WTC11 (cell line): ENCODE results near the gene LAMTOR4. TPM values are rescaled to one million over a fixed set of nuclear protein-coding genes. Genes with fewer than 3 reads are reported as not detected.
A peak's percentile ranks its signal among the peaks of the same experiment; 100 is the strongest.

Experiments
- CDX4 ChIP-seq: fragments of 250-450 bp; sonication (Bioruptor Pico); IDR thresholded peaks from 2 replicates; pipeline ENCODE4 v1.9.0; 2021; ENCODE audit warnings: moderate library complexity, mild to moderate bottlenecking, inconsistent platforms, borderline replicate concordance
- E2F4 ChIP-seq: sonication (generic); formaldehyde crosslinking; IDR thresholded peaks from 2 replicates; pipeline ENCODE4 v1.8.1; 2022; ENCODE audit warnings: low read depth, mild to moderate bottlenecking, moderate library complexity, missing genetic modification reagents, borderline replicate concordance
- EMX1 ChIP-seq: fragments of 250-450 bp; sonication (Bioruptor Pico); IDR thresholded peaks from 2 replicates; pipeline ENCODE4 v1.8.0; 2021; ENCODE audit warnings: mild to moderate bottlenecking
- ETV6 ChIP-seq: sonication (generic); formaldehyde crosslinking; IDR thresholded peaks from 2 replicates; pipeline ENCODE4 v1.8.1; 2022; ENCODE audit warnings: mild to moderate bottlenecking, missing genetic modification reagents
- FOXP1 ChIP-seq: sonication (generic); formaldehyde crosslinking; IDR thresholded peaks from 2 replicates; pipeline ENCODE4 v1.8.0; 2022; ENCODE audit warnings: missing genetic modification reagents, mild to moderate bottlenecking, moderate library complexity, borderline replicate concordance
- GRHL2 ChIP-seq: fragments of 250-450 bp; sonication (Bioruptor Pico); IDR thresholded peaks from 2 replicates; pipeline ENCODE4 v1.8.0; 2022; ENCODE audit warnings: mild to moderate bottlenecking, moderate library complexity; ENCODE audit not compliant: insufficient replicate concordance, severe bottlenecking
- GTF2I ChIP-seq: fragments of 250-450 bp; sonication (Bioruptor Pico); conservative IDR thresholded peaks from 2 replicates; pipeline ENCODE4 v1.4.0; 2021; ENCODE audit warnings: mild to moderate bottlenecking
- MLX ChIP-seq: sonication (generic); formaldehyde crosslinking; IDR thresholded peaks from 2 replicates; pipeline ENCODE4 v1.8.1; 2023; ENCODE audit warnings: mild to moderate bottlenecking, missing genetic modification reagents, moderate library complexity
- MYBL2 ChIP-seq: sonication (generic); formaldehyde crosslinking; IDR thresholded peaks from 2 replicates; pipeline ENCODE4 v1.8.1; 2023; ENCODE audit warnings: mild to moderate bottlenecking, moderate library complexity, missing genetic modification reagents
- NR1H2 ChIP-seq: sonication (generic); formaldehyde crosslinking; IDR thresholded peaks from 2 replicates; pipeline ENCODE4 v1.9.0; 2021; ENCODE audit warnings: mild to moderate bottlenecking, moderate library complexity, missing genetic modification reagents
- PREB ChIP-seq: sonication (generic); formaldehyde crosslinking; IDR thresholded peaks from 2 replicates; pipeline ENCODE4 v1.8.1; 2022; ENCODE audit warnings: mild to moderate bottlenecking, missing genetic modification reagents, moderate library complexity, borderline replicate concordance
- RELA ChIP-seq: sonication (generic); formaldehyde crosslinking; IDR thresholded peaks from 2 replicates; pipeline ENCODE4 v1.8.1; 2022; ENCODE audit warnings: missing genetic modification reagents, mild to moderate bottlenecking, borderline replicate concordance
- SP1 ChIP-seq: sonication (generic); formaldehyde crosslinking; conservative IDR thresholded peaks from 2 replicates; pipeline ENCODE4 v1.8.1; 2022; ENCODE audit warnings: missing genetic modification reagents
- TCF7 ChIP-seq: sonication (generic); formaldehyde crosslinking; IDR thresholded peaks from 2 replicates; pipeline ENCODE4 v1.8.0; 2022; ENCODE audit warnings: mild to moderate bottlenecking, low read depth, missing genetic modification reagents, moderate library complexity
- TEAD1 ChIP-seq: sonication (generic); formaldehyde crosslinking; IDR thresholded peaks from 2 replicates; pipeline ENCODE4 v1.8.0; 2022; ENCODE audit warnings: mild to moderate bottlenecking, missing genetic modification reagents
- ZNF121 ChIP-seq: sonication (generic); formaldehyde crosslinking; IDR thresholded peaks from 2 replicates; pipeline ENCODE4 v1.8.0; 2023; ENCODE audit warnings: missing genetic modification reagents
- ZNF232 ChIP-seq: sonication (generic); formaldehyde crosslinking; IDR thresholded peaks from 2 replicates; pipeline ENCODE4 v1.8.0; 2022; ENCODE audit warnings: mild to moderate bottlenecking, missing genetic modification reagents
- ZNF317 ChIP-seq: sonication (generic); formaldehyde crosslinking; IDR thresholded peaks from 2 replicates; pipeline ENCODE4 v1.8.1; 2023; ENCODE audit warnings: low read depth, mild to moderate bottlenecking, moderate library complexity, missing genetic modification reagents, borderline replicate concordance
- ZNF416 ChIP-seq: fragments of 250-450 bp; sonication (Bioruptor Pico); IDR thresholded peaks from 2 replicates; pipeline ENCODE4 v1.9.0; 2021; ENCODE audit warnings: mild to moderate bottlenecking, inconsistent platforms
- total RNA-seq: library from RNA; stranded (reverse); gene quantifications from 3 replicates; pipeline ENCODE4 v1.2.3, GENCODE V29; 2021
- TF ChIP-seq, protein P1 (sequence below): sonication (generic); formaldehyde crosslinking; IDR thresholded peaks from 2 replicates; pipeline ENCODE4 v1.8.0; 2023; ENCODE audit warnings: missing genetic modification reagents, mild to moderate bottlenecking, borderline replicate concordance
- TF ChIP-seq, protein P2 (sequence below): sonication (generic); formaldehyde crosslinking; IDR thresholded peaks from 2 replicates; pipeline ENCODE4 v1.8.1; 2023; ENCODE audit warnings: mild to moderate bottlenecking, missing genetic modification reagents
- TF ChIP-seq, protein P3 (sequence below): sonication (generic); formaldehyde crosslinking; IDR thresholded peaks from 2 replicates; pipeline ENCODE4 v1.8.0; 2022; ENCODE audit warnings: mild to moderate bottlenecking, missing genetic modification reagents
- TF ChIP-seq, protein P4 (sequence below): sonication (generic); formaldehyde crosslinking; IDR thresholded peaks from 2 replicates; pipeline ENCODE4 v1.8.0; 2022; ENCODE audit warnings: mild to moderate bottlenecking, missing genetic modification reagents

Gene LAMTOR4
- total RNA-seq, 1 experiment from 2014 or later, result 199 TPM

- TF ChIP-seq TCF7, result no peak
- no peak for TF ChIP-seq EMX1 (CRISPR knock-in tag)
- TF ChIP-seq SP1 (CRISPR knock-in tag), result peak; percentile 96
- no peak for TF ChIP-seq ZNF232
- no peak for TF ChIP-seq ZNF121 (CRISPR knock-in tag)
- TF ChIP-seq, protein P1, sequence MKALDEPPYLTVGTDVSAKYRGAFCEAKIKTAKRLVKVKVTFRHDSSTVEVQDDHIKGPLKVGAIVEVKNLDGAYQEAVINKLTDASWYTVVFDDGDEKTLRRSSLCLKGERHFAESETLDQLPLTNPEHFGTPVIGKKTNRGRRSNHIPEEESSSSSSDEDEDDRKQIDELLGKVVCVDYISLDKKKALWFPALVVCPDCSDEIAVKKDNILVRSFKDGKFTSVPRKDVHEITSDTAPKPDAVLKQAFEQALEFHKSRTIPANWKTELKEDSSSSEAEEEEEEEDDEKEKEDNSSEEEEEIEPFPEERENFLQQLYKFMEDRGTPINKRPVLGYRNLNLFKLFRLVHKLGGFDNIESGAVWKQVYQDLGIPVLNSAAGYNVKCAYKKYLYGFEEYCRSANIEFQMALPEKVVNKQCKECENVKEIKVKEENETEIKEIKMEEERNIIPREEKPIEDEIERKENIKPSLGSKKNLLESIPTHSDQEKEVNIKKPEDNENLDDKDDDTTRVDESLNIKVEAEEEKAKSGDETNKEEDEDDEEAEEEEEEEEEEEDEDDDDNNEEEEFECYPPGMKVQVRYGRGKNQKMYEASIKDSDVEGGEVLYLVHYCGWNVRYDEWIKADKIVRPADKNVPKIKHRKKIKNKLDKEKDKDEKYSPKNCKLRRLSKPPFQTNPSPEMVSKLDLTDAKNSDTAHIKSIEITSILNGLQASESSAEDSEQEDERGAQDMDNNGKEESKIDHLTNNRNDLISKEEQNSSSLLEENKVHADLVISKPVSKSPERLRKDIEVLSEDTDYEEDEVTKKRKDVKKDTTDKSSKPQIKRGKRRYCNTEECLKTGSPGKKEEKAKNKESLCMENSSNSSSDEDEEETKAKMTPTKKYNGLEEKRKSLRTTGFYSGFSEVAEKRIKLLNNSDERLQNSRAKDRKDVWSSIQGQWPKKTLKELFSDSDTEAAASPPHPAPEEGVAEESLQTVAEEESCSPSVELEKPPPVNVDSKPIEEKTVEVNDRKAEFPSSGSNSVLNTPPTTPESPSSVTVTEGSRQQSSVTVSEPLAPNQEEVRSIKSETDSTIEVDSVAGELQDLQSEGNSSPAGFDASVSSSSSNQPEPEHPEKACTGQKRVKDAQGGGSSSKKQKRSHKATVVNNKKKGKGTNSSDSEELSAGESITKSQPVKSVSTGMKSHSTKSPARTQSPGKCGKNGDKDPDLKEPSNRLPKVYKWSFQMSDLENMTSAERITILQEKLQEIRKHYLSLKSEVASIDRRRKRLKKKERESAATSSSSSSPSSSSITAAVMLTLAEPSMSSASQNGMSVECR (CRISPR knock-in tag), result peak; percentile 69; the same call in 1 of the 2 replicates
- no peak for TF ChIP-seq PREB (CRISPR knock-in tag)
- no peak for TF ChIP-seq NR1H2 (CRISPR knock-in tag)
- TF ChIP-seq, protein P2, sequence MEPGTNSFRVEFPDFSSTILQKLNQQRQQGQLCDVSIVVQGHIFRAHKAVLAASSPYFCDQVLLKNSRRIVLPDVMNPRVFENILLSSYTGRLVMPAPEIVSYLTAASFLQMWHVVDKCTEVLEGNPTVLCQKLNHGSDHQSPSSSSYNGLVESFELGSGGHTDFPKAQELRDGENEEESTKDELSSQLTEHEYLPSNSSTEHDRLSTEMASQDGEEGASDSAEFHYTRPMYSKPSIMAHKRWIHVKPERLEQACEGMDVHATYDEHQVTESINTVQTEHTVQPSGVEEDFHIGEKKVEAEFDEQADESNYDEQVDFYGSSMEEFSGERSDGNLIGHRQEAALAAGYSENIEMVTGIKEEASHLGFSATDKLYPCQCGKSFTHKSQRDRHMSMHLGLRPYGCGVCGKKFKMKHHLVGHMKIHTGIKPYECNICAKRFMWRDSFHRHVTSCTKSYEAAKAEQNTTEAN (CRISPR knock-in tag), result no peak
- TF ChIP-seq ETV6 (CRISPR knock-in tag), result 0 out of 2 replicates have a peak, but pooled peaks have one; percentile 14
- TF ChIP-seq RELA (CRISPR knock-in tag), result no peak; the same call in 1 of the 2 replicates
- no peak for TF ChIP-seq CDX4 (CRISPR knock-in tag)
- TF ChIP-seq ZNF317 (CRISPR knock-in tag), result no peak
- TF ChIP-seq, protein P3, sequence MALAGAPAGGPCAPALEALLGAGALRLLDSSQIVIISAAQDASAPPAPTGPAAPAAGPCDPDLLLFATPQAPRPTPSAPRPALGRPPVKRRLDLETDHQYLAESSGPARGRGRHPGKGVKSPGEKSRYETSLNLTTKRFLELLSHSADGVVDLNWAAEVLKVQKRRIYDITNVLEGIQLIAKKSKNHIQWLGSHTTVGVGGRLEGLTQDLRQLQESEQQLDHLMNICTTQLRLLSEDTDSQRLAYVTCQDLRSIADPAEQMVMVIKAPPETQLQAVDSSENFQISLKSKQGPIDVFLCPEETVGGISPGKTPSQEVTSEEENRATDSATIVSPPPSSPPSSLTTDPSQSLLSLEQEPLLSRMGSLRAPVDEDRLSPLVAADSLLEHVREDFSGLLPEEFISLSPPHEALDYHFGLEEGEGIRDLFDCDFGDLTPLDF (CRISPR knock-in tag), result no peak
- TF ChIP-seq TEAD1, result peak; percentile 80; the same call in 1 of the 2 replicates
- TF ChIP-seq E2F4 (CRISPR knock-in tag), result no peak
- TF ChIP-seq GRHL2 (CRISPR knock-in tag), result no peak
- TF ChIP-seq MLX (CRISPR knock-in tag), result 0 out of 2 replicates have a peak, but pooled peaks have one; percentile 28
- TF ChIP-seq MYBL2 (CRISPR knock-in tag), result 0 out of 2 replicates have a peak, but pooled peaks have one; percentile 42
- no peak for TF ChIP-seq ZNF416 (CRISPR knock-in tag)
- TF ChIP-seq, protein P4, sequence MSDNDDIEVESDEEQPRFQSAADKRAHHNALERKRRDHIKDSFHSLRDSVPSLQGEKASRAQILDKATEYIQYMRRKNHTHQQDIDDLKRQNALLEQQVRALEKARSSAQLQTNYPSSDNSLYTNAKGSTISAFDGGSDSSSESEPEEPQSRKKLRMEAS (CRISPR knock-in tag), result peak; percentile 19; the same call in 1 of the 2 replicates
- peak; percentile 58; the same call in 1 of the 2 replicates for TF ChIP-seq FOXP1 (CRISPR knock-in tag)
- TF ChIP-seq GTF2I (CRISPR knock-in tag), result no peak
These were observed 9.7 kb downstream of the LAMTOR4 start, which contains the start of gene TRAPPC14 (continued) for GRCh38 chr7:100158229-100159098.
